Activated CD4-positive, alpha-beta memory T cell treated with anti-CD3 and anti-CD28 coated beads for 36 hours (primary cell): ENCODE data around the gene MTF2. TPM values are rescaled to one million over a fixed set of nuclear protein-coding genes. Genes with fewer than 3 reads are reported as not detected.
A peak's percentile ranks its signal among the peaks of the same experiment; 100 is the strongest.

Experiments
- CTCF ChIA-PET: fragments of 350-600 bp; sonication (Branson Sonifier 250); formaldehyde crosslinking; loops from one replicate; lab custom pipeline; 2021; ENCODE audit warnings: antibody characterized with exemption, inconsistent platforms; lab: Charles Lee
- POLR2A ChIA-PET: fragments of 350-600 bp; sonication (Branson Sonifier 250); formaldehyde crosslinking; loops from one replicate; lab custom pipeline; 2021; ENCODE audit warnings: antibody characterized with exemption; lab: Charles Lee
- DNase-seq: peaks from one replicate; pipeline ENCODE4 v3.0.0-alpha.2; 2020
- H3K27ac Mint-ChIP-seq: one replicate; pipeline ENCODE4 v1.8.0; 2021; ENCODE audit warnings: mixed read lengths
- H3K27me3 Mint-ChIP-seq: one replicate; pipeline ENCODE4 v1.8.0; 2021; ENCODE audit warnings: mixed read lengths
- H3K36me3 Mint-ChIP-seq: one replicate; pipeline ENCODE4 v1.8.0; 2021; ENCODE audit warnings: mixed read lengths
- H3K4me1 Mint-ChIP-seq: one replicate; pipeline ENCODE4 v1.8.0; 2021; ENCODE audit warnings: low read depth, mixed read lengths
- H3K4me3 Mint-ChIP-seq: one replicate; pipeline ENCODE4 v1.8.0; 2021; ENCODE audit warnings: mild to moderate bottlenecking, mixed read lengths
- H3K9me3 Mint-ChIP-seq: one replicate; pipeline ENCODE4 v1.8.0; 2021; ENCODE audit warnings: mixed read lengths
- intact Hi-C: fragments of 100-400 bp; cut with micrococcal nuclease; formaldehyde crosslinking; loops from one replicate; pipeline ENCODE4 v1.15.1; 2023
- total RNA-seq, 2 experiments: library from RNA; stranded (reverse); gene quantifications; one replicate each; pipeline ENCODE4 v1.2.3, GENCODE V29; 2021

The MTF2 gene
- total RNA-seq, 2 experiments from 2014 or later, result 53.6 to 55.1 TPM

DNA sequence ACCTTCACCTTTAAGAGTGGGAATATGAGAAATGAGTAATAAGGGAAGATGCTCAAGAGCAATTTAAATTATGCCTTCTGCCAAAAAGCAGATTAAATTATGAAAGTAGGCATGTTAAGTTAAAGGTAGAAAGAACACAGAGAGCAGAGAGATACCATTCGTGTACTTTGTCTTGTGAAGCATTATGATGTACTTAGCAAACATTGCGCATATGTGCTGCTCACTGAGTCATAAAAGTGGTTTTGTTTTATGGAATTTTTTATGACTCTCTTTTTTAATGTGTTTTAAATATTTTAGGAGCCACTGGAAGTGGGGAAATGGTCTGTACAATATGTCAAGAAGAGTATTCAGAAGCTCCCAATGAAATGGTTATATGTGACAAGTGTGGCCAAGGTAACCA lies 35.3 kb downstream of the MTF2 start:
- Mint-ChIP-seq H3K36me3 (peaks cover 21% of the 10 kb centered on the region), H3K27ac (no peak overlapping the region), H3K4me1 (peaks cover 17% of the 10 kb centered on the region), H3K4me3 (no peak overlapping the region), H3K27me3 (no peaks in the 10 kb centered on the region), H3K9me3 (no peaks in the 10 kb centered on the region)
- POLR2A ChIA-PET, result no interaction called here
- DNase-seq, result no peak
- CTCF ChIA-PET, result no interaction called here
- intact Hi-C loops, result no loop called here

DNA sequence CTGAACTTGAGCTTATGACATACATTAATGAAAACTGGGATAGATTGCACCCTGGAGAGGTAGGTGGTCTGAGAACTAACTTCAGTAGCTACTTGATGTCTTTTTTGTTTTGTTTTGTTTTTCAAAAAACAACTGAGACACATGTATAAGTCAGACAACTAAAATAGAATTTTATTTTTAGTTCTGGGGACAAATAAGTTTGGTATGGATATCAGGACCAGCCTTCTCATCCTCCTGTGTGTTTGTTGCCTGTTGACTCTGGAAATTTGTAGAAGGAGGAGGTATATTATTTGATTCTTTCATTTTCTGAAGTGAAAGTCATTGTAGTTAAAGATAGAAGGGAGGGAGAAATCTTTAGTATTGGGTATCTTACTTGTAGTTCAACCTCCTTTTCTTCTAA lies 41.5 kb downstream of the MTF2 start:
- Mint-ChIP-seq H3K9me3 (no peaks in the 10 kb centered on the region), H3K27ac (no peak overlapping the region), H3K27me3 (no peaks in the 10 kb centered on the region), H3K36me3 (peaks cover 34% of the 10 kb centered on the region), H3K4me3 (no peak overlapping the region), H3K4me1 (peaks cover 5% of the 10 kb centered on the region)
- ChIA-PET CTCF (no interaction called here), POLR2A (interaction anchor here (0.9 kb wide), 1 partner anchor 11 kb away, joined by 3 read pairs; no protein-coding TSS in a partner anchor)
- intact Hi-C loops, result no loop called here
- no peak for DNase-seq

DNA sequence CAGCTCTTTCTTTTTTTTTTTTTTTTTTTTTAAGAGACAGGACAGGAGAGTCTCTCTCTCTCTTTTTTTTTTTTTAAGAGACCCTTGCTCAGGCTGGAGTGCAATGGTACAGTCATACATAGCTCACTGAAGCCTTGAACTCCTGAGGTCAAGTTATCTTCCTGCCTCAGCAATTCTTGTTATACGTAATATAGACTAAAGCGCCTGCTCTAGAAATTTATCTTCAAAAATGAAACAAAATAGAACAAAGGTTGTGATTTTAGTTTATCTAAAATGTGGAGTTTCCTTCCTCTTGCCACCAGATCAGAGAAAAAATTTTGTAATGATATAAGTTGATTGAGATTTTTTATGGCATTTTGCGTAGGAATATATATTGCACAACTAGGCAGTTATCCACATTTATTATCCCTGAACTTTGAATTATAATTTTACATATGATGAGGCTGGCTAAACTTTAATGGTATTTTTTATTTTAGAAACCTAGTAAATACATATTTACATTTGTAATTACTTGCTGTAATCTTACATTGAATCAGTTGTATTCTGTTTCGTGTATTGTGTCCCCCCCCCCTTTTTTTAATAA lies 44.2 kb downstream of the MTF2 start:
- H3K4me1 Mint-ChIP-seq, result peaks cover 5% of the 10 kb centered on the region
- no peaks in the 10 kb centered on the region for H3K27me3 Mint-ChIP-seq
- H3K27ac Mint-ChIP-seq, result no peak overlapping the region
- ChIA-PET POLR2A (interaction anchor here (0.6 kb wide), 1 partner anchor 97 kb away, joined by 4 read pairs; no protein-coding TSS in a partner anchor), CTCF (no interaction called here)
- no peak for DNase-seq
- H3K4me3 Mint-ChIP-seq, result no peak overlapping the region
- H3K9me3 Mint-ChIP-seq, result no peaks in the 10 kb centered on the region
- peaks cover 27% of the 10 kb centered on the region for H3K36me3 Mint-ChIP-seq
- intact Hi-C loops, result no loop called here

DNA sequence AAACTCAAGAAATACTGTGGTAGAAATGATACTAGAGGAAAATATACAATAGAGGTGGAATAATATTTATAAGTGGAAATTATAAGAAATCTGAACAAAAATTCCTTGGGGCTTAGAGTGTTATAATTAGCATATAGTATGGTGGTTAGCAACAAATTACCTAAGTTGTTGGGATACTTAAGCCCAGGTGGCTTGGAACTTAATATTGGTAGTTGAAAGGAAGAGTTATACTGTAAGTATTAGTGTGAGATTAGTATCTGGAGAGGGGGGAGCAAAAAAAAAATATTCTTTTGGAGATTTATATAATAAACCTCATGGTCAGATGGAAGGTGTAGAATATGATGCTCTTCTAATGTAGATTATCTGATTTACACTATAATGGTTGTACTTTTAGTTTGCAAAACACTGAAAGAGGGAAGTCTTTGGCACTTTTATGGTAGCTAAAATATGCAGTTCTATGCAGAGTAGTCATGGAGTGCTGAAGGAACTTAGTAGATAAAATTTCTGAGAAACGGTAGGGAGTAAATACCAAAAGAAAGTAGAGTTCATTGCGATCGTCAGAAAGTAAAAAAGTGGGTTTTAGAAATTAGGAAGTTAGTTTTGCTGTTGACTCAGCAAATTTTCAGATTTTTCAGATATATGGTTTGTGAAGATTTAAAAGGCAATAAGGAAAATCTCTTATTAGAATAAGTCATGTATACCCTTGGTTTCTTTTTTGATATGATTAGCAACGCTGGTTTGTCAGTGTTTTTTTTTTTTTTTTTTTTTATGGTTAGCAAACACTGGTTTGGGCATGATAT lies 45.7 kb downstream of the MTF2 start:
- Mint-ChIP-seq H3K4me1 (peaks cover 5% of the 10 kb centered on the region), H3K9me3 (no peaks in the 10 kb centered on the region), H3K4me3 (no peak overlapping the region), H3K36me3 (peaks cover 20% of the 10 kb centered on the region), H3K27ac (no peak overlapping the region), H3K27me3 (no peaks in the 10 kb centered on the region)
- ChIA-PET POLR2A (no interaction called here), CTCF (interaction anchor here (1.1 kb wide), 1 partner anchor 45 kb away, joined by 3 read pairs; the partner anchor contains the start of gene MTF2)
- intact Hi-C loops, result loop anchor here (5.0 kb wide), 1 partner anchor 42 kb away; no protein-coding TSS in a partner anchor
- no peak for DNase-seq

DNA sequence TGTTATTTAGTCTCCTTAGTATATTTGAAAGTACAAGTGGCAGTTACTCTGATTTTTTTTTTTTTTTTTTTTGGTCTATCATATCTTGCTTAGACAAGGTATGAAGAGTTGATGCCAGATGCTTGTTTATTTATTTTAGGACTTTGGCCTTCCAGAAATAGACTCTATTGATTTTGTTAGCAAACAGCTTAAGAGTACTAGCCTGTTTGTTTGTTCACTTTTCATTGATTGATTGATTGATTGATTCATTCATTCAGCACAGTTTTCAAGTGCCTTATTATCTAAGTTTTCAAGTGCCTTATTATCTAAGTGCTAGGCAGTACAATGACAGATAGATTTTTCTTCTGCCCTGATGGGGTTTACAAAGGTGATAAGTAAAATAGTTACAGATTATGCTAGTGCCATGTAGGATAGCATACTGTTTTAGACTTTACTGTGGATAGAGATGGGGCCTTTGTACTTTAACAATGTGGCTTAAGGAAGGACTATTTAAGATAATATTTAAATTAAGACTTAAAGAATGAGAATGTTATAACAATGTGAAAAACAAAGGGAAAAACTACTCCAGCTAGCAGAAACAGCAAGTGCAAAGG lies 50.5 kb downstream of the MTF2 start:
- POLR2A ChIA-PET, result interaction anchor here (0.5 kb wide), 1 partner anchor 32 kb away, joined by 3 read pairs; no protein-coding TSS in a partner anchor
- CTCF ChIA-PET, result no interaction called here
- no peak for DNase-seq
- Mint-ChIP-seq H3K4me1 (peaks cover 2% of the 10 kb centered on the region), H3K27me3 (no peaks in the 10 kb centered on the region), H3K36me3 (peaks cover 11% of the 10 kb centered on the region), H3K27ac (no peak overlapping the region), H3K4me3 (no peak overlapping the region), H3K9me3 (no peaks in the 10 kb centered on the region)
- intact Hi-C loops, result loop anchor here (5.0 kb wide), 1 partner anchor 47 kb away; no protein-coding TSS in a partner anchor

DNA sequence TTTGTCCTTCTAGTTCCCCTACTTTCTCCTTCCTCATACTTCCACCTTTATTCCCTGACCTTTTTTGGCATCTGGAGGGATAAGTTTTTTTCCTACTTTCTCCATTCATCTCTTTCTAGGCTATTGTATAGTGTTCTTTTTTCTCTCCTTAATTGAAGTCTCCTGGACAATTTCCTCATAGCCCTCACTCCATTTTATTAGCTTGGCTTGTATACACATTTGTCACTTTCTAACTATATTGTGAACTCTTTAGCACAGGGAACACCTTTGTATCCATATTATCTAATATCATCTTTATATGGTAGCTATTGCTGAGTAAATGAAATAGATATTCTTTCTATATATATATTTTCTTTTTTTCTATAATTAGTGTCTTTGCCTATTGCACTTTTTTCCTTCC lies 53.6 kb downstream of the MTF2 start:
- Mint-ChIP-seq H3K27me3 (no peaks in the 10 kb centered on the region), H3K36me3 (peaks cover 23% of the 10 kb centered on the region), H3K4me3 (no peak overlapping the region), H3K27ac (no peak overlapping the region), H3K4me1 (no peaks in the 10 kb centered on the region), H3K9me3 (no peaks in the 10 kb centered on the region)
- DNase-seq, result no peak
- POLR2A ChIA-PET, result no interaction called here
- intact Hi-C loops, result no loop called here
- CTCF ChIA-PET, result interaction anchor here (0.6 to 1.6 kb wide), 2 partner anchors 98 to 132 kb away, joined by 3 read pairs; no protein-coding TSS in a partner anchor

DNA sequence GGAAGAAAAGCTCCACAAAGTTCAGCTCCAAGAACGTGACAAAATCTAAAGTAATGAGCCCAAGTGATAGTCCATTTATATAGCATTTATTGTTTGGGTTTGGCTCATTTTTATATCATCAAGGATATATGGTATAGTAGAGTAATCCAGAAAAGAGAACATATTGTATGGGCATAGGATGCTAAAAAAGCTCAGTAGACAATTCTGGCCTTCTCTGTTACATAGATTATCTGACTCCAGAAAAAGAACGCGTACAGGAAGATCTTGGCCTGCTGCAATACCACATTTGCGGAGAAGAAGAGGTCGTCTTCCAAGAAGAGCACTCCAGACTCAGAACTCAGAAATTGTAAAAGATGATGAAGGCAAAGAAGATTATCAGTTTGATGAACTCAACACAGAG lies 57.4 kb downstream of the MTF2 start:
- no peak overlapping the region for H3K4me3 Mint-ChIP-seq
- H3K27me3 Mint-ChIP-seq, result no peaks in the 10 kb centered on the region
- peaks cover 26% of the 10 kb centered on the region for H3K36me3 Mint-ChIP-seq
- no peak for DNase-seq
- H3K9me3 Mint-ChIP-seq, result no peaks in the 10 kb centered on the region
- H3K4me1 Mint-ChIP-seq, result no peaks in the 10 kb centered on the region
- ChIA-PET POLR2A (no interaction called here), CTCF (no interaction called here)
- intact Hi-C loops, result no loop called here
- no peak overlapping the region for H3K27ac Mint-ChIP-seq

DNA sequence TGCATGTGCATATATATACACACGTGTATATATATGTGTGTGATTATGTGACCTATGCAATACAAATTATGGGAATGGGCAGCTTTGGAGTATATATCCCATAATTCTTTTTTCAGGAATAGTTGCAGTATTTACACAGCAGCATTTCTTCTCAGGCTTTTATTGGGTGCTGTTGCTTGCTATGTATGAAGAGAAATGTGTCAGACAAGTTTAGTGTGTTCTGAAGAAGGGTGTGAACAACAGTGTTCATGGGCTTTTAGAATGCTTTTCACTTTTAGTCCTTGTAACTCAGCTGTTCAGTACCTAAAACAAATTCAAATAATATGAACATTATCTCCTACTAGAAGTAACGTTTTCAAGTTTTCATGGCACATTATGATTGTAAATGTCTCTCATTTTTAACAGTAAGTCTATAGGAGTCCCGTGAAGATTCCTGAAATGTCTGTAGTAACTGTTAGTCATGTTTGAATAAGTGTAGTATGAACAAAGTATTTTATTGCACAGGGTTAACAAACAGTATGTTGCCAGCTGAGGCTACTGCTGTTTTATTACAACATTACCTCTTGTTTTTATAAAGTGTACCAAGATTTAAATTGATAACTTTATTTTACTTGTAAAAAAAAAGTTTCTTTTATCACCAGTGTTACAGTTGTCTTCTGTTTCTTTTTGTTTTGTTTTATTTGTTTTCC lies 58.7 kb downstream of the MTF2 start:
- intact Hi-C loops, result no loop called here
- ChIA-PET CTCF (no interaction called here), POLR2A (no interaction called here)
- Mint-ChIP-seq H3K4me3 (no peak overlapping the region), H3K36me3 (peaks cover 26% of the 10 kb centered on the region), H3K27ac (no peak overlapping the region), H3K9me3 (no peaks in the 10 kb centered on the region), H3K27me3 (no peaks in the 10 kb centered on the region), H3K4me1 (no peaks in the 10 kb centered on the region)
- DNase-seq, result no peak

DNA sequence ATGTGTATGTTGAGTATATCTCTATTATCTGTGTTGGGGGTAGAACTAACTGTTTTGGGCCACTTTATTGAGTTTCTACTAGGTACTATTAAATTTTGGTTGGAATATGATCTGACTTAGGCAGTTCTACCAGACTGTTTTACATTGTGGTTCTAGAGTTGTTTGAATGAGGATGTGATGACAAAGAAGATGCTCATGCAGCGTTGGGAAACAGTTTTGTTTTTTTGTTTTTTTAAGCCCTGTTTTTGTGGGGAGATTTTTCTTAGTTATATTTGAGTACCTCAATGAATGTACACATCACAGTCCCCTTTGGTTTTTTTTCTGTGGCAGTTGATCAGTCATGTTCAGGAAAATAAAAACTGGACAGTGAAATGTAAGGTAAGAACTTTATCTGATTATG lies 61.0 kb downstream of the MTF2 start:
- POLR2A ChIA-PET, result no interaction called here

DNA sequence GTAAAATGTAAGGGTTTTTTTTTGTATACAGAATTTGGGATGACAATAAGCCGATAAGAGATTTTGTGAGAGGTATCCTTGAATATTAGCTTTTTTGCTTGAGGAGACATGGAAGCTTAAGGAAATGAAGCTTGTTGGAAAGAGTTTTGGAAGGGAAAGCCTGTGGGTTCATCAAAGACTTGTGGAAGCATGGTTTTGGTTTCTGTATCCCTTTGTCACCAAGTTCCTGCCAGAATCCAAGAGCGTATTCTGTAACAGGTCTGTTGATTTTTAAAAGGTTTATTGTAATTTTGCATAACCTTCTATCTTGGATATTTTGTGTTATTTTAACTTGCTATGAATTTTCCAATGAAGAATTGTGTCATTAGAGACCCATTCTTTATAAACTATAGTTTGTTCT lies 63.1 kb downstream of the MTF2 start:
- intact Hi-C loops, result no loop called here
- H3K27me3 Mint-ChIP-seq, result no peaks in the 10 kb centered on the region
- H3K27ac Mint-ChIP-seq, result no peak overlapping the region
- no peak for DNase-seq
- peaks cover 9% of the 10 kb centered on the region for H3K36me3 Mint-ChIP-seq
- H3K4me3 Mint-ChIP-seq, result no peak overlapping the region
- ChIA-PET POLR2A (no interaction called here), CTCF (no interaction called here)
- H3K4me1 Mint-ChIP-seq, result no peaks in the 10 kb centered on the region
- H3K9me3 Mint-ChIP-seq, result no peaks in the 10 kb centered on the region

More for the DNA sequence above, 61.0 kb downstream of the MTF2 start:
- Mint-ChIP-seq H3K9me3 (no peaks in the 10 kb centered on the region), H3K27me3 (no peaks in the 10 kb centered on the region), H3K4me1 (no peaks in the 10 kb centered on the region), H3K4me3 (no peak overlapping the region), H3K27ac (peak overlapping the region; percentile 14), H3K36me3 (peaks cover 19% of the 10 kb centered on the region)
- CTCF ChIA-PET, result no interaction called here
- DNase-seq, result no peak
- intact Hi-C loops, result no loop called here

DNA sequence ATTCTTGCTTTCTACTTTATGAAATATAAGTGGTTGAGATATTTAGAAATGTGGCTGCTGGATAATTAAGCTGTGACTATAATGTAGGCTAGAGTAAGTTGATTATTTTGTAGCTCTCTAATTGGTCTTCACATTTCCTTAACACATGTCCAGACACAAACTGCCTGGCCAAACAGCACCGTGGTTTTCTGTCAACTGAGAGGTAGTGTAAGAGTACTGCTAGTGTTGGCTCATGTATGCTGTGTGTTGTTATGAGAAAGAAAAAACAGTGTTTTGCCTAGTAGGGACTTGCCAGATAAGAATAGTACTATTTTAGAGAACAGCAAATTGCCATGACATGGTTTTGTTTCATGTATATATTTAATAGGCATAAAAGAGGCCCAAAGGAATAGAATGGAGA lies 64.1 kb downstream of the MTF2 start:
- H3K4me3 Mint-ChIP-seq, result no peak overlapping the region
- CTCF ChIA-PET, result no interaction called here
- H3K27me3 Mint-ChIP-seq, result no peaks in the 10 kb centered on the region

DNA sequence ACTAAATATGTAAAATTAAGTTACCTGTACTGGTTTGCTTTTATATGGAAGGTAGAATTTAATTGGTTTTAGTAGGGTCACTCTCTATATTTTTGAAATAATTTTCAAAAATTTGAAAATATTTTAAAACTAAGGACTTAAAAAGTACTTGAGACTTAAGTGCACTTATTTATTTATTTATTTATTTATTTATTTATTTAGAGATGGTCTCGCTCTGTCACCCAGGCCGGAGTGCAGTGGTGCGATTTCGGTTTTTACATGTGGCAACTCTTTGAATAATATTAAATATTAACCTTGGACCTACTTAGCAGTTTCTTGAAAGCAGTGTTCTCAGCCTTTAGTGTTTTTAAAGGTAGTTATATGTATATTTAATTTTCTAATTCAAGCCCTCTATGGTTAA lies 64.7 kb downstream of the MTF2 start:
- POLR2A ChIA-PET, result no interaction called here

More for the DNA sequence above, 64.1 kb downstream of the MTF2 start:
- DNase-seq, result no peak
- peaks cover 5% of the 10 kb centered on the region for H3K4me1 Mint-ChIP-seq
- no peaks in the 10 kb centered on the region for H3K9me3 Mint-ChIP-seq
- POLR2A ChIA-PET, result no interaction called here
- peaks cover 12% of the 10 kb centered on the region for H3K36me3 Mint-ChIP-seq
- intact Hi-C loops, result no loop called here
- no peak overlapping the region for H3K27ac Mint-ChIP-seq

More for the DNA sequence above, 64.7 kb downstream of the MTF2 start:
- Mint-ChIP-seq H3K4me1 (peaks cover 7% of the 10 kb centered on the region), H3K4me3 (no peak overlapping the region), H3K36me3 (peaks cover 13% of the 10 kb centered on the region), H3K27ac (no peak overlapping the region), H3K27me3 (no peaks in the 10 kb centered on the region), H3K9me3 (no peaks in the 10 kb centered on the region)
- no peak for DNase-seq
- CTCF ChIA-PET, result interaction anchor here (1.1 kb wide), 1 partner anchor 8 kb away, joined by 3 read pairs; no protein-coding TSS in a partner anchor
- intact Hi-C loops, result no loop called here
